ENCODE measurements around the gene METTL4. TPM values are rescaled to one million over a fixed set of nuclear protein-coding genes. Genes with fewer than 3 reads are reported as not detected.

Gene METTL4
- total and polyA plus RNA-seq, 9 of the 15 experiments (the other 6 are each of a cell fraction or from before 2014, with no cell fraction given) = 7.9 to 32.8 (median 22.1) TPM

- TF ChIP-seq SRSF1 (IDR thresholded peaks at IDR 0.05; ENCODE audit: low read depth, low read length) (no peak), CREB3L1 (IDR thresholded peaks at IDR 0.05; ENCODE audit: borderline replicate concordance, low read depth) (peak; percentile 30; the same call in 1 of the 2 replicates), HDAC2 (IDR thresholded peaks at IDR 0.05) (peak; percentile 31; the same call in 1 of the 2 replicates), DPF2 (IDR thresholded peaks at IDR 0.05) (peak; percentile 82), ARID2 (IDR thresholded peaks at IDR 0.05) (0 out of 2 replicates have a peak, but pooled peaks have one; percentile 18), MNT (conservative IDR thresholded peaks at IDR 0.05) (peak in 1 of 2 experiments; percentile 22; a peak in 1 of 4 replicates), NEUROD1 (IDR thresholded peaks at IDR 0.05; ENCODE audit: borderline replicate concordance, low read depth, low read length, partially characterized antibody) (no peak), BHLHE40 (IDR thresholded peaks at IDR 0.05; ENCODE audit: low read length) (no peak), C11orf30 (IDR thresholded peaks at IDR 0.05; ENCODE audit: low read depth) (peak; percentile 92), HIVEP1 (CRISPR knock-in tag; IDR thresholded peaks at IDR 0.05) (no peak), TAF1 (IDR thresholded peaks at IDR 0.05; ENCODE audit: control insufficient read depth, extremely low read depth, insufficient read depth, low read length, severe bottlenecking) (peak; percentile 22), PTTG1 (tag; IDR thresholded peaks at IDR 0.05; ENCODE audit: low read depth) (no peak), FOXP4 (CRISPR knock-in tag; IDR thresholded peaks at IDR 0.05; ENCODE audit: borderline replicate concordance) (no peak), JUN (IDR thresholded peaks at IDR 0.05; ENCODE audit: borderline replicate concordance, low read depth, low read length) (no peak), JUN (CRISPR knock-in tag; IDR thresholded peaks at IDR 0.05; ENCODE audit: borderline replicate concordance) (no peak), TCFL5 (CRISPR knock-in tag; conservative IDR thresholded peaks at IDR 0.05) (no peak), KAT7 (CRISPR knock-in tag; IDR thresholded peaks at IDR 0.05; ENCODE audit: borderline replicate concordance) (peak; percentile 39; the same call in 1 of the 2 replicates), IRF1 (CRISPR knock-in tag; IDR thresholded peaks at IDR 0.05; ENCODE audit: borderline replicate concordance) (no peak), THRAP3 (IDR thresholded peaks at IDR 0.05; ENCODE audit: borderline replicate concordance) (no peak), SMARCE1 (IDR thresholded peaks at IDR 0.05) (peak; percentile 57; the same call in 1 of the 2 replicates), NFE2 (IDR thresholded peaks at IDR 0.05; ENCODE audit: low read depth) (peak; percentile 92), MAFK (IDR thresholded peaks at IDR 0.05; ENCODE audit: low read length) (peak; percentile 66; the same call in 1 of the 2 replicates)
Observed at GRCh38 chr18:2569338-2570207, 1.7 kb downstream of the METTL4 start (continued).

Data from K562 (cell line).